VCaP (cell line): ENCODE measurements around the gene GREB1.

Source experiments
- H3K27ac ChIP-seq: fragments of 450-650 bp; 2 replicates; pipeline ENCODE4 v1.5.1; 2017
- TF ChIP-seq, protein P1 (sequence below): fragments of 450-650 bp; conservative IDR thresholded peaks from 2 replicates; pipeline ENCODE4 v1.5.1; 2017; ENCODE audit warnings: mild to moderate bottlenecking, moderate library complexity

The GREB1 gene

DNA sequence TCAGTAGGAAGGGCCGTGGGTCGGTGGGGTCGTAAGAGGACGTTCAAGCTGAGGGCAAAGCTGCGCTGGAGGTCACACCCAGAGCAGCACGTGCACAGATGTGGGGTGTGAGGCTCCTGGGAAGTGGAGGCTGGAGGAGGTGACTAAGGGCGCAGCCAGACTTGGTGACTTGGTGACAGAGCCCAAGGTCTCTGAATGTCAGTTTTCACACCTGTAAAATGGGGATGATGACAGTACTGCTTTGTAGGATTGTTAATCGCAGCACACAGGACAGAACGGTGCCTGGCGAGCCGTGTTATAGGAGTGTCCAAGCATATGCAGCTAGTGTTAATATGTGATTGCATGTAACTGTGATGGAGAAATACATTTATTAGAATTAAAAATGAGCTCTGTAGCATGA lies 95.4 kb downstream of the GREB1 start:
- TF ChIP-seq, protein P1, sequence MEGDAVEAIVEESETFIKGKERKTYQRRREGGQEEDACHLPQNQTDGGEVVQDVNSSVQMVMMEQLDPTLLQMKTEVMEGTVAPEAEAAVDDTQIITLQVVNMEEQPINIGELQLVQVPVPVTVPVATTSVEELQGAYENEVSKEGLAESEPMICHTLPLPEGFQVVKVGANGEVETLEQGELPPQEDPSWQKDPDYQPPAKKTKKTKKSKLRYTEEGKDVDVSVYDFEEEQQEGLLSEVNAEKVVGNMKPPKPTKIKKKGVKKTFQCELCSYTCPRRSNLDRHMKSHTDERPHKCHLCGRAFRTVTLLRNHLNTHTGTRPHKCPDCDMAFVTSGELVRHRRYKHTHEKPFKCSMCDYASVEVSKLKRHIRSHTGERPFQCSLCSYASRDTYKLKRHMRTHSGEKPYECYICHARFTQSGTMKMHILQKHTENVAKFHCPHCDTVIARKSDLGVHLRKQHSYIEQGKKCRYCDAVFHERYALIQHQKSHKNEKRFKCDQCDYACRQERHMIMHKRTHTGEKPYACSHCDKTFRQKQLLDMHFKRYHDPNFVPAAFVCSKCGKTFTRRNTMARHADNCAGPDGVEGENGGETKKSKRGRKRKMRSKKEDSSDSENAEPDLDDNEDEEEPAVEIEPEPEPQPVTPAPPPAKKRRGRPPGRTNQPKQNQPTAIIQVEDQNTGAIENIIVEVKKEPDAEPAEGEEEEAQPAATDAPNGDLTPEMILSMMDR: no peak
- no peak overlapping the region for H3K27ac ChIP-seq

DNA sequence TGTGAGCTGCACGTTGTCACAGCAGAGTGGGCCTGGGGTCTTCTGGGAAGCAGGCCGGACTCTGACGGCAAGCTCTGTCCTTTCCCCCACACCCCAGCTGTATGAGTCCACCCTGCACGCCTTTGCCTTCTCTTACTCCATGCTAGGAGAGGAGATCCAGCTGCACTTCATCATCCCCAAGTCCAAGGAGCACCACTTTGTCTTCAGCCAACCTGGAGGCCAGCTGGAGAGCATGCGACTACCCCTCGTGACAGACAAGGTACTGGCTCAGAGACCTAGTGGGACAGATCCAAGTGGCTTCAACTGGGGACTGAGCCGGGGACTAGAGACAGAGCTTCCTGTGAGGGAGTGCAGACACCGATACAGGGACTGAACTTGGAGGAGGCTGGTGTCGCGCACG lies 96.0 kb downstream of the GREB1 start:
- H3K27ac ChIP-seq: no peak overlapping the region
- TF ChIP-seq, protein P1: no peak

DNA sequence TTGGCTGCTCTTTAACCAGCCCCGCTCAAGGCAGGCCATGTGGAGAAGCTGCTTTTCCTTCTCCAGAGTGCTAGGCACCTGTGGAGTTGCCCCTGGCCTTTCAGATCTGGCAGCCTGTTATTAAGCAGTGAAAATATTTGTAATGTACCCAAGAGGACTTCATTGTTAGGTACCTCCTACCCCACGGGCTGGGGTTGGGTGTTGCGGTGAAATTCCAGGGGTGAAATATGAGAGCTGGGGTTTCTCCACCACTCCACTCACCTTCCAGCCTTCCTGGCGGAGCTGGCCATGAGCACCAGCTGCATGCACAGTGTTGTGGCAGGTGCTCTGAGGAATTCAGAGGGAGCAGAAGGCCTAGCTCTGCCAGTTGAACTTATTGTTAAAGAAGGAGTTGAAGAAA lies 97.0 kb downstream of the GREB1 start:
- no peak overlapping the region for H3K27ac ChIP-seq
- TF ChIP-seq, protein P1: no peak

DNA sequence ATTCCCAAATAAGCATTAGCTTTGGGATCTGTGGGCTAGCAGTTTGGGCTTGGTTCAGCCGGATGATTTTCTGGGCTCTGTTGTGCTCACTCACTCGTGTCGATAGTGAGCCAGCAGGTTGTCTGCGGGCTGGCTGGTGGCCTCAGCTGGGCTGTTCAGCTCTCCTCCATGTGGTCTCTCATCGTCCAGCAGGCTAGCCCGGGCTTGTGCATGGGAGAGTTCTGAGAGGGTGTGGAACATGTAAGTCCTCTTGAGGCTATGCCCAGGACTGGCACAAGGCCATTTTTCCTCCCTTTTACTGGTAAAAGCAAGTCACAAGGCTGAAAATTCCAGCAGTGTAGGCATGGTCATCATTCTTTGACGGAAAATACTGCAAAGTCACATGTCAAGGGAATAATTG lies 97.6 kb downstream of the GREB1 start:
- H3K27ac ChIP-seq: no peak overlapping the region
- TF ChIP-seq, protein P1: no peak

DNA sequence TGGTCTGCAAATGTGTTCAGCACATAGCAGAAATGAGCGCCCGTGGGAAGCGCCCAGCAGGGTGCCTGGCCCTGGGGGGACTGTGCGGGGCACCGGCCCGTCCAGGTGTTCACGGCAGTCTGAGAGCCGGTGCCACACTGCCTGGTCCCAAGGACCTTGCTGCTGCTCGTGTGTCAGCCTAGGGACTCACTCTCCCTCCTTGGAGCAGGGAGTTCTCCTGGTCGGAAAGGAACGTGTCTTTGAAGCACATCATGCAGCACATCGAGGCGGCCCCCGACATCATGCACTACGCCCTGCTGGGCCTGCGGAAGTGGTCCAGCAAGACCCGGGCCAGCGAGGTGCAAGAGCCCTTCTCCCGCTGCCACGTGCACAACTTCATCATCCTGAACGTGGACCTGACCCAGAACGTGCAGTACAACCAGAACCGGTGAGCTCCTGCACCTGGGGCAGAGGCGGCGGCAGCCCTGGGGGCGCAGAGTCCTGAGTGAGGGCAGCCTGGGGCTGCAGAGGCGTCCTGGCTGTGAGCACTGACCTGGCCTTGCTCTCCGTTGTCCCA lies 100.2 kb downstream of the GREB1 start:
- no peak overlapping the region for H3K27ac ChIP-seq
- TF ChIP-seq, protein P1: no peak

DNA sequence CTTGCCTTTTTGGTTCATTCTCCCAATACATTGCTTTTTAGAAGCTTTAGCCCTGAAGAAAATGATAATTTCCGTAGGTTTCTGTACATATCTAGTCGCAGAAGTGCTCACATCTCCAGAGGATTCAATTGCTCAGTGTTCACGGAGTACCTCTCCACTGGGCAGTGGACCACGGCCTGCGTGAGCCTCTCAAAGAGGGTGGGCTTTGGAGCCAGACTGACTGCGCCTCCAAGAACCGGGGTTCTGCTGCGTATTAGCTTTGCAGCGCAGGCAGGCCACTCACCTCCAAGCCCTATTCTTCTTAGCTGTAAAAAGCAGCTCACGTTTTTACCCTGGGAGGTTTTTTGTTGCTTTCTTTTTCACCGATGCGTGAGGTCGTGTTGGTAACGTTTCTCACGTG lies 100.7 kb downstream of the GREB1 start:
- TF ChIP-seq, protein P1: no peak
- H3K27ac ChIP-seq: no peak overlapping the region

DNA sequence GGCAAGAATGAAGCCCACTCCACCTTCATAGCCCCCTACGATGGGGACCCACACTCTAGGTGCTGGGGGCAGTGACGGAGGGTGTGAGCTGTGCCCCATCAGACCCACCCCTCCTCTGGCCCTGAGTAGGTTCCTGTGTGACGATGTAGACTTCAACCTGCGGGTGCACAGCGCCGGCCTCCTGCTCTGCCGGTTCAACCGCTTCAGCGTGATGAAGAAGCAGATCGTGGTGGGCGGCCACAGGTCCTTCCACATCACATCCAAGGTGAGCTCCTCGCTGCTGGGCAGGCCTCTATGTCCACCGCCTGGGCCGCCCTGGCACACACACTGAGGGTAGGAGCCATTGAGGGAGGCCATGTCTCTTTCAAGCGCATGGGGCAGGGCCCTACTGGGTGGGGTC lies 101.3 kb downstream of the GREB1 start:
- no peak overlapping the region for H3K27ac ChIP-seq

More for the DNA sequence above, 101.3 kb downstream of the GREB1 start:
- TF ChIP-seq, protein P1: no peak
